Measurements from ENCODE around the gene EMP1.

EMP1 gene

DNA sequence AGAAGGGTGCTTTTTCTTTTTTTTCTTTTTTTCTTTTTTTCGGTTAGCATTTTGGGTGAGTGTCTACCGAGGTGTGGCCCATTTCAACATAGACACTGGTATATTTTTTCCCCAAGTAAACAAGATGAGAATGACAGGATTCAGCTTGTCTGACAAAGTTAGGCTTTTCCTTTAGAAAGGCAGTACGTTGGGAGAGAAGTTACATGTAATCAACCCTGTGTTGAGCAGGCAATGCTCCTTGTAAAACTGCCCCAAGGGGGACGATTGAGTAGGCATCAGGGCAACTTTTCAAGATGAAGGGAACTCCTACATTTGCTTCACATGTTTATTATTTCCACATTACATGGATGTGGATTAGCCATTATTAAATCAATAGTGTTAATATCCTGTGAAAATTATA, 1.7 kb downstream of the EMP1 start:
- no peak for DNase-seq

DNA sequence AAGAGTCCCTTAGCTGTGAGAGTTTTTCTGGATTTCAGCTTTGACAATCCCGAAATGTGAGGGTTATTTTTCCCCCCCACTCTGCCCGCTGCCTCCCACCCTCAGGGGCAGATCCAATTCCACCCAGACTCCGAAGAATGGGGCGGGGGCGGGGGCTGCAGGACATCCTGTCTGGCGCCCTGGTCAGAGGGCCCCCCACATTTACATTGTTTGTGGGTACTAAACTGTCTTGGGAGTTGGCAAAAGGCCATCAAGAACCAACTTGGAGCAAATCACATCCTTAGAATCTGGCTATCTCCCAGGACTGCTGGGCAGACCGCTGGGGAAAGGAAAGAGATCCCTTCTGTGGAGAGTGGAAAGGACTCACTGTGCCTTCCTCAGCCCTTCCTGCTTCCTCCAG, 2.4 kb downstream of the EMP1 start:
- DNase-seq = no peak

DNA sequence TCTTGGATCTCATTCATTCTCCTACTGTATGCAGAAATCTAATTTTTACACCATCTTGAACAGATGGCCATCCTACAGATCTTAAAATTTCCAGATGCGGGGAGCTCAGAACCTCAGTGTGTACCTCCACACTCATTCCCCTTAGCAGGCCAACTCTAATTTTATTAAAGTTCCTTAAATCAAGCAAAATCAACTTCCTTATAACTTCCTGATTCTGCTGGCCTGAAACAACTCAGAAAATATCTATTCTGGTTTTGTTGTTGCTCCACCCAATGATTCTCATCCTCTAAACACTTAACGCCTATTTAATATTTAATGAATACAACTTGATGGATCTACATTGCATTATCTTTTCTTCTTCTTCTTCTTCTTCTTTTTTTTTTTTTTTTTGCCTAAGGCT, 3.1 kb downstream of the EMP1 start:
- DNase-seq = no peak

DNA sequence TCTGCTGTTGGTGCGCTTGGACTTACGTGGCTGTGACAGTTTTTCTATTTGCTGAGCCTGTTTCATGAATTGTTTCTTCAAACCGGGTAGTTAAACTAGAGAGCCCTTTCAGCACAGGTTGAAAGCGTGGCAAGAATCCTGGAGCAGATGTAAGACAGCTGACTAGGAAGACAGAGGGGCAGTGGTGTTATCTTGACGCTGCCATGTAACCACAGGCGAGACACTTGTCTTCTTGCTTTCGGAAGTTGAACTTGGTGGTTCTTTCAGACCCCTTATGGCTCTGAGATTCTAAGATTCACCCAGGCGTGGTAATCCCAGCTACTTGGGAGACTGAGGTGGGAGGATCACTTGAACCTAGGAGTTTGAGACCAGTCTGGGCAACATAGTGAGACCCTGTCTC, 4.3 kb downstream of the EMP1 start:
- no peak for DNase-seq

DNA sequence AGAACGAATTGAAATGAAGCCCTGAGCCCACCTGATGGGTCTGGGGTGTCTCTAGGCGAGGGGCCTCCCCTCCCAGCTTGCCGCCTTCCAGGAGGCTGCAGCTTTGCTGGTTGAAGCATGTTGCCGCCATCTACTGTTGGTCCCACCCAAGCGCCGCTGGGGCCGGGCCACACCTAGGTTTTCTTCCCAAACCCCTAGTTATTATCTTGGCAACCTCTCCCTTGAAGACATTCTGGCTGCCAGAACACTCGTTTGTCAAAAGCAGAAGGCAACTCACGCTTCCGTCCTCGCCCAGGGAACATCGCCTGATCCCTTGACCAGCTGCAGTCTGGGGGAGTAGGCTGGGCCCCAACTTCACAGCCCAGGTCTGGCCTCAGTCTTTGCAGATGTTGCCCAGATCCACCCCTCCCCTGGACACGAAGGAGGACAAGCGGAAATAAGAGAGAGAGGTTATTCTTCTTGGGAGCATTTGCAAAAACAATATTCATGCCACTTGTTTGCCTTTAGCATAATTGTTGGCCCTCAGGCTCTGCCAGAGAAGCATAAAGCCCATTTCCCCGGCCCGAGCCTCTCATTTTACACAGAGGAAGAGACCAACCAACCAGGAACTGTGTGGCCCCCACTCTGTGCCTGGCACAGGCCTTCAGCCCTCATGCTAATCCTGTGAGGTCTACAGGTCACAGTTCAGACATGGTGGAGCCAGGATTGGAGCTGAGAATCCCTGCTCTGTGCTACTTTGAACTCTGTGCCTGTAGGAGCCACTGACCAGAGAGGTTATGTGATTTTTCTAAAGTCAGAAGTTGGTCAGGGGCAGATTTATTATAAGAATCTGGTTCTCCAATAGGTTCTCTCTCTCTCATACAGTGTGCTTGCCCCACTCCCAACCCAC, 6.8 kb downstream of the EMP1 start:
- peak; percentile 57 for DNase-seq

DNA sequence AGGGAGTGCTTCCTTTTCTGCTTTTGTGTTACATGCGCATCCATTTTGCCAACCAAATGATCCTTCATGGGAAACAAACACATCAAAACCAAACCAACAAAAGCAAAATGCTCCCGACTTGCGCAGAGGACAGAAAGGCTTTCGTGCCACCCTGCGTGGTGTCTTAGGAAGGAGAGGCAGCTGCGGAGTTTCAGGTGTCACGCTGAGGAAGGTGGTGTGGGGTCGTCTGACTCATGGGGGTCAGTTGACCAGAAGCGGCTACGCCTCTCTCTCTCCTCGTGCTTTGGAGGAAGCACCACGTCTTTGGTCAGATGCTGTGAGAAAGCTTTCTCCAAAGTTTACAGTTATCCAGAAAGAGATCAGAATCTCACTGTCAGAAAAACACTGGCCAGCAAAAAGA, 7.9 kb downstream of the EMP1 start:
- DNase-seq = no peak

DNA sequence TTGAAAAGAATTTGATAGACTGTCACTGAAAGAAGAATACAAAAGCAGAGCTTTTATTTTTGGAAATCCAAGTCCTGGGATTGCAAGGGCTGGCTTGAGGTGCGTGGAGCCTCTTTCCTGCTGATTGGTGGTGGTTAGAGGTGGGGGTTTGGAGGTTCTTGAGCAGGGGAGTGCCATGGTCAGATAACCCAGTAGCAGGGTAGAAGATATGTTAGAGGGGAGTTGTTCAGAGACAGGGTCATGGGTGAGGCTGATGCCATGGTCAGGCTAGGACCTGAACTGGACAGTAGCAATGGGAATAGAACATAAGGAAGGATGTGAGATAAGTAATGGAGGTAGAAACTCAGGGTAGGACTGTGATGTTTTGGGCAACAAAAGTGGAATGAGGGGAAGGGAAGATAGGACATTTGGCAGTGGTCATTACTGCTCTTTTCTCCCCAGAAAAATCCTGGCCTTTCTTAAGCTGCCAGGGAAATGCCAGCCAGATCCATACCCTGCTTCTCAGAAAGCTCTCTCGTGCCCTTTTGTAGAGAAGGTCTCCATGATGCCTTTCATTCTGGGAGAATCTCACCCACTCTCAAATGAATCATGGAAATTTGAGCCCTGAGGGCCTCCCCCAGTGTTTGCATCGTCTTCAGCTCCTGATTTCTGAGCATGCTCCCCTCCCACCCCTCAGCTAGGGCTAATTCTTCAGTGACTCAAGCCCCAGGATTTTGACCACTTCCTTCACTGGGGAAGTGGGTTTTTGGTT, 9.5 kb downstream of the EMP1 start:
- no peak for DNase-seq

DNA sequence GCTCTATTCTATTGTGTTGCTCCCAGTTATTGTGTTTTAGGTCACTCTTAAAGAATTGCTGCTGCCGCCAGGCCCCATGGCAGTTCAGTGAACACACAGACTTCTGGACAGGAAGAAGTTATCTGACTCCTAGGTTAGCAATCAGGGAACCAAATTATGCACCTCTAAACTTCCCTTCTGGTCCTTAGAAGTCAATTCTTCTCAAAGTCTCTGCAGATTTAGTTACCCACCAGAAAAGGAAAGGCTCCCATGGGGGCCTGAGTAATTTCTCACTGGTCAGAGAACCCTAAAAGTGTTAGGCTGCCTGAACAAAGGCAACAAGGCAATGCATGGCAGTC, 10.0 kb downstream of the EMP1 start:
- DNase-seq = no peak

DNA sequence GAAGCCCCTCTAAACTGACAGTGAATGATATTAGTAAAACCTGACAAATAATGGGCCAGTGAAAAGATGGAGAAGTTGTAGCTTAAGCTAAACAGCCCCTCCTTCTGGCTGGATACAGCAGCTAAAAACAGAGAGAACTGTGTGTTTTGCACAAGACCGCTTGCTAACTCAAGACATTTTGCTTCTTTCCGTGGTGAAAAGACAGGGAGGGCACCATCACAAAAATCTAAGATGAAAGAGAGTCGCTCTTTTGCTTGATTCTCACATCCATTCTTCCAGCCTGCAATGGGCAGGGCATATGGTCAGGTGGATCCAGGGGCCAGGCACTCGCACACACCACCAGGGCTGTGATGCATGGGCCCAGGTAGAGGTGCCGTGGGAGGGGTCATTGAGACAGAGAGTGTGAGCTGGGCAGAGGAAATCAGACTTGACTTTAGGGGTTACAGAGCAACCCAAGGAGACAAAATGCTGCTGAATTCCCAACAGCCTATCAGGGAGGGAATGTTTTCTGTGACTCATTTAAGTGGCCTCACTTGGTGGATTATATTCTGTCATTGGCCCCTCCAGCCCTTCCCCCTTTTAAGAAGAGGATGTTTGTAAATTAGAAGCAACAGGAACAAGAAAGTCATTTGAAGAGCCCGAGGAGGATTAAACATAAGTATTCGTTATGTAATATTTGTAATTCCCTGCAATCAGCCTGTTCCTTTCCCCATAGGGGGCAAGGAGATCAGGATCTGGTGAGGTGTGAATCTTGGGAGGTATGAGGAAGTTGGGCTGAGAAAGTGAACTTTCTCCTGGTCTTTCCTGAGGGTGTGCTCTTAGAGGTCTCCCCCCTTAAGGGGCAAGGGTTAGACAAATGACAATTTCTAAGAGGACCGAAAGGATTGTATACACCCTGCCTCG, 12.3 kb downstream of the EMP1 start:
- peak; percentile 70 for DNase-seq

DNA sequence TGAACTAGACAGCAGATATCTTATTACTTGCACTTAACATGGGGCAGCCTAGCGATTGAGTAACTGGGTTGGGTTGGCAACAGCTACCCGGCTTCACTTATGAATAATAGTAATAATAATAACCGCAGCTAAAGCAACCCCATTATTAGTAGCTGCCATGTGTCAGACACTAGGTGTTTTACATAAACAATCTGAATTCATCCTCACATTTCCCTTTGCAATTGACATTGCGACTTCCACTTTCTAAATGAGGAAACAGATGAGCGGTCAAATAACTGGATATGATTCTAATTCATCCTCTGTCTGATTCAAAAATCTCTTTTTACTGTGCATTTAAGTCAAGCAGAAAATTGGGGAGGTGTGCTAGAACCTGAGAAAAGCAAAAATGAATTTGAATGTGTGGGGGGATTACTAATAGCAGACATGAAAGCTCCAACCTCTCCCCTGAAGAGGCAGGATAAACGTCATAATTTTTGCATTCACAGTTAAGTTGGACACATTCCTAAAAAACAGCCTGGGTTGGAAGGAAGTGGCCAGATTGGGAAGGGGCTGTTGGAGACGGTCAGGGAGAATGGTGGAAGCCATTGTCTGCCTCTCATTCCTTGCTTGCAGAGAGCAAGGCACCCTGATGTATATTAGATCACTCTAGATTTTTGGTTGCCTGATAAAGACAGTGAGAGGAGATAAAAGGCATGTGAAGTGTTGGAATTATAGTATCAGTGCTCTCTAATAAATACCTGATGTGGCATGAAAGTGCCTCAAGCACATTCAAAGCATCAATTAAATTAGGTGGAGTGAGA, 13.1 kb downstream of the EMP1 start:
- no peak for DNase-seq

DNA sequence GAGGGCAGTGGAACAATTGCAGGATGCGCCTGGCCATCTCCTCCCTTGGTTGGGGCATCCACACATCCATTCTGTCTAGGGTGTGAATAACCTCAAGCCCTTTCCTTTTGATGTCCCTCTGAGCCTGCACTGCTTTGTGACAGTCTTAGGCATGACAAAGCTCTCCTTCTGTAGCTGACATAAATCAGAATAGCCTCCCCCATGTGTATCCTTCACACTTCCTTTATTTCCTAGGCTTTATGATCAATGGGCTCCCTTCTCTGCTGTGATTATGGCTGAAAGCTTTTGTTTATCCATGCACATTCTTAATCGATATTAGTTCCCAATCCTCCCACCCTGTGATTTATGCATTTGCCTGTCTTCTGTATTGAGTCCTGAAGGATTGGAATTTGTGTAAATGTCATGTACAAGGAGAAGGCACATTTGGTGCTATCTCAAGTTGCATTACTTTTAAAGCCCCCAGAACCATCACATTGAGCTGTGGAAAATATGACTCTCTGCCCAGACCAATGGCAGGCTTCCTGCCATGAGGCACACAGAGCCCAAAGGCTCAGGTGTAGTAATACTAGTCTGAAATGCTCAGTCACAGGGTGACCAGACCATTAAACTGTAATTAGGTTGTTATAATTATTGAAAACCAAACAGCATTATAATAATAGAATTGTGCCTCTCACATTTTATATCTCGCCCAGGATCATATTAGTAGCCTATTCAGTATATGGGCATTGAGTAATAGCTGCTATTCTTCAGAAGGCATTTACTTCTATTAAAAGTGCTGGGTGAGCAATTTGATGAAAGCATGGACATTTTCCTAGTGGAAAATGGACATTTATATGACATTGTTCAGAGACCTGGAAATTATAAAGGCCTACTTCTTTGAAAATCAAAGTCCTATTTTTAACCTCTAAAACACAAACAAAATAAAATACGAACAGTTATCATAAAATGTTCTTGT, 14.0 kb downstream of the EMP1 start:
- no peak for DNase-seq

DNA sequence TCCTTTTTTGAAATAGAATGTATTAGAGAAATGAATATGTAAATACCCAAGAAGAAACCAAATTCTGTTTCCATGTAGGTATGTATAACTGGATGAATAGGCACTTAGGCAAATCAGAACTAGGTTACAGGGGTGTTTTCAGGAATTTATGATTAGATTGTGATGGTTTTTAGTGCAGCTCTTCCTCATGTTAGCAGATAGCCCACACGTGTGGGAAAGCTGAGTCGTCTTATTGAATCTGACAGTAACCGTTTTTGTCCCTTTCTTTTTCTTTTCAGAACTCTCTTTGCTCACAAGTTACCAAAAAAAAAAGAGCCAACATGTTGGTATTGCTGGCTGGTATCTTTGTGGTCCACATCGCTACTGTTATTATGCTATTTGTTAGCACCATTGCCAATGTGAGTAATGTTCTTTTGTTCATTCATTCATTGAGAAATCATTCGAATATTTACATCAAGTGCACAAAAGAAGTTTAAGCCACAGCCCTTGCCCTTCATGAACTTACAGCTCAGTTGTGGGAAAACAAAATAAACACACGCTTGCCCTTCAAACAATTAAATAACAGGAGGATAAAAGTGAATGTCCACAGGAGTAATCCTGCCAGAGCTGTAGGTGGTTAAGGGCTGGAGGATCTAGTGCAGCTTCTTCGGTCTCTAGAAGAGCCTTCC, 14.8 kb downstream of the EMP1 start:
- no peak for DNase-seq

DNA sequence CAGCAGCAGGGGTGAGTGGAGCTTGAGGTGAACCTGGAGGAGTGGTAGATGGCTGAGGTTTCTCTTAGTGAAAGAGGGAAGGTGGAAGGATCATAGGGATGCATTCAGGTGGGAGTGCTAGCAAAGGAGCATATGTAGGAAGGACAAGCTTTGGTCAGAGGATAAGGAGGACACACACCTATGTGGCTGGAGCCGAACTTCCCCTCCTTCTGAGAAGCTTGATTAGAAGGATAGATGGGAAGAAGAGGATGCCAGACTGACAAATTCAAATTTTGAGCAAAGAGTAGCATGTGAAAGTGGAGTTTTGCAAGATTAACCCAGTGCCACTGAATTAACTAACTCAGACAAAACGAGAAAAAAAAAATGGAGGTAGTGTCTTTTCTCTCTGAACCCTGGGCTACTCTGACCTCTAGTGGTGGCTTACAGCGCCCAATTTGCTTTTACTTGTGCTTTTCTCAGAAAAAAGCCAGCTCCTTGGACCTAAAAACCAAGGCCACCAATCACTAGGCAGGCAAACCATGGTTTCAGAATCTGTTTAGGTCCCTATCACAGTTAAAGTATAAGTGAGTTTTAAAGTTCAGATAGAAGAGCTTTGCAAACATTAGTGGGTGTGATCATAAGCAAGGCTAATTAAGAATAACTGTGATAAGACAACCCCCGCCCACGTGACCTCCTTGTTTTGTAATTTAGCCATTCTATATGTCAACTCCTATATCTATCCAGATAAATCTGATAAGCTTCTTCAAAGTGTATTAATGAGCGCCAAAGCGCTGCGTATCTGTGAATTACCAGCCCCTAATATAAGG, 15.5 kb downstream of the EMP1 start:
- peak; percentile 94 for DNase-seq

DNA sequence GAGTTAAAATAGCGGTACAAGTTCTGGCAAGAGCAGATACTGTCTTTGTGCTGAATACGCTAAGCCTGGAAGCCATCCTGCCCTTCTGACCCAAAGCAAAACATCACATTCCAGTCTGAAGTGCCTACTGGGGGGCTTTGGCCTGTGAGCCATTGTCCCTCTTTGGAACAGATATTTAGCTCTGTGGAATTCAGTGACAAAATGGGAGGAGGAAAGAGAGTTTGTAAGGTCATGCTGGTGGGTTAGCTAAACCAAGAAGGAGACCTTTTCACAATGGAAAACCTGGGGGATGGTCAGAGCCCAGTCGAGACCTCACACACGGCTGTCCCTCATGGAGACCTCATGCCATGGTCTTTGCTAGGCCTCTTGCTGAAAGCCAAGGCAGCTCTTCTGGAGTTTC, 18.5 kb downstream of the EMP1 start:
- no peak for DNase-seq

DNA sequence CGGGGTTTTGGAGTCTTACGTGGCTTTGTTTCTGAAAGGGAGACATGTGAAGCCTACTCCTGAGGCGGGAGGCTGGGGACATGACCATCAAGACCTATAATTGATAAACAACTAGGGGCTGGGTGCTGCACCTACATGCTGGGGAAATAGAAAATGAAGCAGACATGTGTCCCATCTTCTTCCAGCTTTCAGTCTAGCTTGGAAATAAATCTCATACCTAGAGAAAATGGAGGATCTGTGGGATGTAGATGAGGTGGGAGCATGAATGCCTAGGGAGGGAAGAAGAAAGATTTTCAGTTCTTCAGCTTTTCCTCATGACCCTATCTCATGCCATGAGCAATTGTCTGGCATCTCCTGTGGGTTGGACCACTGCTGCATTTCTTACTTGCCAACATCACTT, 22.1 kb downstream of the EMP1 start:
- no peak for DNase-seq

DNA sequence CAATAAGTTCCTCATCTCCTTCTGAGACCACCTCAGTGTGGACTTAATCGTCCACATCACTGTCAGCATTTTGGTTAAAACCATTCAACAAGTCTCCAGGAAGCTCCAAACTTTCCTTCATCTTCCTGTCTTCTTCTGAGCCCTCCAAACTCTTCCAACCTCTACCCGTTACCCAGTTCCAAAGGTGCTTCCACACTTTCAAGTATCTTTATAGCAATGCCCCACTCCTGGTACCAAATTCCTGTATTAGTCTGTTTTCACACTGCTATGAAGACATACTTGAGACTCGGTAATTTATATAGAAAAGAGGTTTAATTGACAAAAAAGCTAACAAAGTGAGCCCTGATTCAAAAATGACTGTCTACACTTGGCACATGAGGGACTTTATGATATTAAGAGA, 22.8 kb downstream of the EMP1 start:
- DNase-seq = no peak

DNA sequence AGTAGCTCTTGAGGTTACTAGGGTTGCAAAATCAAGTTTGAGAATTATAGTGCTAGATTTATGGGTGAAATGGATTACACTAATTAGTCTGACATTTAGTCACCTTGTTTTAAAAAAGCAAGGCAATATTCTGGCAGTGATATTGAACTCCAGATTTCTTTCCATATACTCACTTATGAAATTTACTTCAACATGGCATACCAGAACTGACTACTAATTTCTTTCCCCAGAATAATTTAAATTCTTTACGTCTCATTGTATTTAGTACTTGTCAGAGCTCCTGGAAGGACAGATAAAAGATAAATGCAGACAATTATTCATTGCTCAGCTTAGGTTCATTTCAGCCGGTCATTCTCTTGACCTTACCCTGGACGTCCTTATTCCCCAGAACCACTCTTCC, 24.3 kb downstream of the EMP1 start:
- no peak for DNase-seq

DNA sequence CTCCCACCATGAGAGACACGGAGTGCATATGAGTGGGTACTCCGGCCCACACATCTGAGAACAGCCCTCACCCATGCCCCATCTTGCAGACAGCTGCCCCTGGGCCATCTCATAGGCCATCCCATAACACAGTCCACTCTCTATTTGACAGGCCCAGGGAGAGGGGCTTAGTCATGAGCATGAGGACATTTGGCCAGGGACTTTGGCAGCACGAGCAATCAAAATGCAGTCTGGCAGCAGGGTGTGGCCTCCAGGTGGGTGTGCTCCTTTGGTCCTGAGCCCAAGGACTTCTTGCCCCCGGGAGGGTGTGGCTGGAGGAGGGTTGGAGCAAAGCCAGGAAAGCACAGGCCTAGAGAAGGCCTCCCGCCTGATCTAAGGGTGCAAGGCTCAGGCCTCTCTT, 25.6 kb downstream of the EMP1 start:
- peak; percentile 29 for DNase-seq

DNA sequence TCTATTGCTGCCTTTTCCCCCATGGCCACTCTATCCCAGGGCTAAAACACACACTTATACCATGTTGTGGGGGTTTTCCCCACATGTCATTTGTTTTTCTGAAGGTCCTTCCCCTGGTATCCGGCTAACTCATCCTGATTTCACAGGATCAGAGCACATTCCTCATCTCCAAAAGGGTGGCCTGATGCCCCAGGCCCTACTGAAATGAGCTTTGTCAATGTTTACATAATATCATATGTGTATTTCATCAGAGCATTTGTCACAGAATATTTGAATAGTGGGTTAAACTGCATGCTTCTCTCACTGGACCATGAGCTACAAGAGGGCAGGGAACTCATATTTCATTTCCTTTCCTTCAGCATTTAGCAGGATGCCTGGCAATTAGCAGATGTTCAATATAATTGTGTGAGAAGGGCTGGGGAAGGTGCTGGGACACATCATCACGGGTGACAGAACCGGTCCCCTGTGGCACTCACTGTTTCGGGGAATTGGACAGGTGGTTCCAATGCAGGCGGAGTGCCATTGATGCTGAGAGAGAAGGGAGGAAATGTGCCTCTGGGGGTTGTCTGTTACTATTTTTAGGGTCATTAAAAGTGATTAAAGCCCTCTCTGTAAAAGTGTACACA, 26.8 kb downstream of the EMP1 start:
- DNase-seq = peak; percentile 97

Measured in DMS53 (cell line).